GM20000 (cell line): Measurements from ENCODE around the gene CENPS.
"Not testable (repeated sequence)": the region's sequence is repeated elsewhere in the genome, so short reads cannot be mapped to it uniquely, and the experiment has no call there.

Experiments used
- DNase-seq: peaks from one replicate; pipeline ENCODE4 v3.0.0; 2012; ENCODE audit warnings: low spot score
- CTCF ChIP-seq: IDR thresholded peaks from 2 replicates; pipeline ENCODE4 v1.5.1; 2012; ENCODE audit warnings: mild to moderate bottlenecking, control low read depth; ENCODE audit errors: extremely low read depth, missing control alignments

Gene CENPS

GRCh38 chr1:10446790-10447422 is 16.7 kb downstream of the CENPS start:
- DNase-seq, result no peak

GRCh38 chr1:10449751-10450150 is 19.5 kb downstream of the CENPS start, which contains the start of gene CORT:
Gene CORT, plus strand, starts transcription at chr1:10450031. Its CDS starts 193 bp downstream, at chr1:10450224.
- no peak for DNase-seq
- no peak for TF ChIP-seq CTCF

More at GRCh38 chr1:10446790-10447422, 16.7 kb downstream of the CENPS start:
- no peak for TF ChIP-seq CTCF

- TF ChIP-seq CTCF, result no peak
Measured at GRCh38 chr1:10450156-10450814, 20.1 kb downstream of the CENPS start.

GRCh38 chr1:10450836-10451235 is 20.6 kb downstream of the CENPS start:
- no peak for DNase-seq
- no peak for TF ChIP-seq CTCF

More at GRCh38 chr1:10450156-10450814, 20.1 kb downstream of the CENPS start:
- no peak for DNase-seq

GRCh38 chr1:10451287-10451686 is 21.1 kb downstream of the CENPS start:
- no peak for DNase-seq
- TF ChIP-seq CTCF, result no peak

- DNase-seq, result no peak
- no peak for TF ChIP-seq CTCF
Measured at GRCh38 chr1:10456048-10456447, 25.8 kb downstream of the CENPS start.

- DNase-seq, result no peak
- TF ChIP-seq CTCF, result no peak
Measured at GRCh38 chr1:10456661-10457060, 26.4 kb downstream of the CENPS start.

GRCh38 chr1:10457462-10457861 is 27.2 kb downstream of the CENPS start:
- DNase-seq, result not testable (repeated sequence)
